IMR-90 (cell line): ENCODE measurements around the gene NUDT1. TPM values are rescaled to one million over a fixed set of nuclear protein-coding genes. Genes with fewer than 3 reads are reported as not detected.

Experiments
- ATAC-seq: fragments of 200-7000 bp; cut with Tn5 transposase; 2 replicates; pipeline ENCODE4 v1.9.1; 2020; ENCODE audit warnings: low read depth, mild to moderate bottlenecking, moderate library complexity
- BruUV-seq: library from RNA; stranded (reverse); fragments of 400-500 nt; replicated peaks from 2 replicates; lab custom pipeline; 2021; lab: Mats Ljungman, UMichigan
- CTCF ChIA-PET: fragments of 300-600 bp; formaldehyde crosslinking; extraction: SDS; loops from one replicate; lab custom pipeline; 2021; ENCODE audit warnings: antibody characterized with exemption; lab: Yijun Ruan, JAX
- POLR2A ChIA-PET: fragments of 300-600 bp; sonication (Branson Sonifier 250); formaldehyde crosslinking; loops from one replicate; lab custom pipeline; 2022; ENCODE audit warnings: antibody characterized with exemption; ENCODE audit not compliant: unreplicated experiment; lab: Charles Lee
- DNase-seq: peaks from one replicate; pipeline ENCODE4 v3.0.0; 2013
- H2AFZ ChIP-seq: replicated peaks from 2 replicates; pipeline ENCODE3; 2013; ENCODE audit warnings: low read length, mild to moderate bottlenecking; ENCODE audit not compliant: poor library complexity
- H2AK5ac ChIP-seq: 2 replicates; pipeline ENCODE4 v1.6.1; 2013; ENCODE audit warnings: low read depth, low read length, inconsistent platforms
- H2AK9ac ChIP-seq: replicated peaks from 2 replicates; pipeline ENCODE3; 2013; ENCODE audit warnings: mild to moderate bottlenecking, low read depth, low read length, moderate library complexity; ENCODE audit not compliant: poor library complexity
- H2BK120ac ChIP-seq: 2 replicates; pipeline ENCODE4 v1.6.1; 2013; ENCODE audit warnings: low read depth, low read length, inconsistent platforms
- H2BK15ac ChIP-seq: 3 replicates; pipeline ENCODE4 v1.6.1; 2013; ENCODE audit warnings: low read depth, low read length, inconsistent platforms
- H2BK20ac ChIP-seq: 2 replicates; pipeline ENCODE4 v1.6.1; 2013; ENCODE audit warnings: low read depth, mild to moderate bottlenecking, inconsistent platforms, low read length, moderate library complexity
- H2BK5ac ChIP-seq: 2 replicates; pipeline ENCODE4 v1.6.1; 2013; ENCODE audit warnings: mild to moderate bottlenecking, low read depth, low read length, inconsistent platforms; ENCODE audit not compliant: poor library complexity, severe bottlenecking
- H3K14ac ChIP-seq: replicated peaks from 2 replicates; pipeline ENCODE4 v1.6.1; 2013; ENCODE audit warnings: low read depth, low read length, inconsistent platforms
- H3K18ac ChIP-seq: 2 replicates; pipeline ENCODE4 v1.6.1; 2013; ENCODE audit warnings: low read depth, low read length, control low read depth
- H3K23ac ChIP-seq: 2 replicates; pipeline ENCODE4 v1.6.1; 2013; ENCODE audit warnings: low read depth, low read length, inconsistent platforms
- H3K27ac ChIP-seq: 2 replicates; pipeline ENCODE4 v1.5.1; 2013; ENCODE audit warnings: mild to moderate bottlenecking, control low read depth, low read length; ENCODE audit not compliant: insufficient read depth
- H3K27me3 ChIP-seq: 2 replicates; pipeline ENCODE4 v1.6.1; 2013; ENCODE audit warnings: low read length; ENCODE audit not compliant: control insufficient read depth, insufficient read depth
- H3K36me3 ChIP-seq: 2 replicates; pipeline ENCODE4 v1.6.1; 2013; ENCODE audit warnings: low read length, mixed read lengths; ENCODE audit not compliant: control insufficient read depth, insufficient read depth
- H3K4ac ChIP-seq: 2 replicates; pipeline ENCODE4 v1.6.1; 2013; ENCODE audit warnings: low read depth, low read length, inconsistent platforms
- H3K4me1 ChIP-seq: 2 replicates; pipeline ENCODE4 v1.6.1; 2013; ENCODE audit warnings: low read length, mixed read lengths; ENCODE audit not compliant: control insufficient read depth, insufficient read depth
- H3K4me2 ChIP-seq: 2 replicates; pipeline ENCODE4 v1.6.1; 2013; ENCODE audit warnings: low read depth, mild to moderate bottlenecking, control low read depth, low read length, moderate library complexity
- H3K4me3 ChIP-seq: 2 replicates; pipeline ENCODE4 v1.5.1; 2013; ENCODE audit warnings: low read depth, mild to moderate bottlenecking, control low read depth, low read length, moderate library complexity; ENCODE audit not compliant: insufficient read depth
- H3K56ac ChIP-seq: 2 replicates; pipeline ENCODE4 v1.6.1; 2013; ENCODE audit warnings: low read length, inconsistent platforms; ENCODE audit not compliant: insufficient read depth; ENCODE audit errors: extremely low read depth
- H3K79me1 ChIP-seq, 2 experiments: 2 replicates each; pipeline ENCODE4 v1.6.1; 2013; ENCODE audit warnings: low read length in 2 of 2, inconsistent platforms in 1 of 2, low read depth in 1 of 2
- H3K9ac ChIP-seq: 2 replicates; pipeline ENCODE4 v1.6.1; 2013; ENCODE audit warnings: low read depth, low read length, control low read depth
- H3K9me1 ChIP-seq: 2 replicates; pipeline ENCODE4 v1.6.1; 2013; ENCODE audit warnings: low read length, inconsistent platforms; ENCODE audit not compliant: insufficient read depth
- H3K9me3 ChIP-seq: 2 replicates; pipeline ENCODE4 v1.6.1; 2013; ENCODE audit warnings: low read length; ENCODE audit not compliant: control insufficient read depth, insufficient read depth
- H4K20me1 ChIP-seq: 2 replicates; pipeline ENCODE4 v1.6.1; 2013; ENCODE audit warnings: low read length, inconsistent platforms; ENCODE audit not compliant: insufficient read depth
- H4K5ac ChIP-seq: 2 replicates; pipeline ENCODE4 v1.6.1; 2013; ENCODE audit warnings: mild to moderate bottlenecking, low read depth, low read length, control low read depth
- H4K8ac ChIP-seq, 2 experiments: 2 replicates each; pipeline ENCODE4 v1.6.1; 2013; ENCODE audit warnings: low read depth in 2 of 2, low read length in 2 of 2, control low read depth in 1 of 2, inconsistent platforms in 1 of 2
- H4K91ac ChIP-seq: 2 replicates; pipeline ENCODE4 v1.6.1; 2013; ENCODE audit warnings: low read depth, low read length, inconsistent platforms; ENCODE audit not compliant: insufficient read depth
- BHLHE40 ChIP-seq: fragments of 150-350 bp; IDR thresholded peaks from 2 replicates; pipeline ENCODE4 v1.6.1; 2016; ENCODE audit warnings: mild to moderate bottlenecking, low read depth, low read length
- CEBPB ChIP-seq: IDR thresholded peaks from 2 replicates; pipeline ENCODE4 v1.6.1; 2012; ENCODE audit warnings: low read depth, low read length, improper control_type of control experiment
- CHD1 ChIP-seq: IDR thresholded peaks from 2 replicates; pipeline ENCODE4 v1.6.1; 2012; ENCODE audit warnings: low read depth, low read length, improper control_type of control experiment
- CTCF ChIP-seq: conservative IDR thresholded peaks from 2 replicates; pipeline ENCODE4 v1.5.1; 2012; ENCODE audit warnings: mild to moderate bottlenecking, low read depth, low read length, improper control_type of control experiment
- ELK1 ChIP-seq: fragments of 150-350 bp; IDR thresholded peaks from 2 replicates; pipeline ENCODE4 v1.6.1; 2016; ENCODE audit warnings: low read depth, mild to moderate bottlenecking, low read length, moderate library complexity, borderline replicate concordance
- FOS ChIP-seq: fragments of 150-350 bp; IDR thresholded peaks from 2 replicates; pipeline ENCODE4 v1.6.1; 2016; ENCODE audit warnings: low read depth, low read length
- MAFK ChIP-seq: IDR thresholded peaks from 2 replicates; pipeline ENCODE4 v1.6.1; 2012; ENCODE audit warnings: low read depth, low read length, improper control_type of control experiment
- MAZ ChIP-seq: IDR thresholded peaks from 2 replicates; pipeline ENCODE4 v1.6.1; 2012; ENCODE audit warnings: low read depth, mild to moderate bottlenecking, low read length, improper control_type of control experiment, moderate library complexity, borderline replicate concordance
- MXI1 ChIP-seq: IDR thresholded peaks from 2 replicates; pipeline ENCODE4 v1.6.1; 2012; ENCODE audit warnings: low read depth, mild to moderate bottlenecking, low read length, moderate library complexity, borderline replicate concordance
- NFE2L2 ChIP-seq: fragments of 150-350 bp; IDR thresholded peaks from 2 replicates; pipeline ENCODE4 v1.6.1; 2016; ENCODE audit warnings: low read depth, mild to moderate bottlenecking, low read length
- POLR2A ChIP-seq: IDR thresholded peaks from 2 replicates; pipeline ENCODE4 v1.6.1; 2012; ENCODE audit warnings: mild to moderate bottlenecking, low read depth, low read length
- RAD21 ChIP-seq: IDR thresholded peaks from 2 replicates; pipeline ENCODE4 v1.6.1; 2012; ENCODE audit warnings: low read length, improper control_type of control experiment
- RCOR1 ChIP-seq: IDR thresholded peaks from 2 replicates; pipeline ENCODE4 v1.6.1; 2012; ENCODE audit warnings: mild to moderate bottlenecking, low read length, improper control_type of control experiment; ENCODE audit not compliant: insufficient replicate concordance
- RFX5 ChIP-seq: IDR thresholded peaks from 2 replicates; pipeline ENCODE4 v1.8.0; 2012; ENCODE audit warnings: low read depth, mild to moderate bottlenecking, low read length, moderate library complexity
- SMC3 ChIP-seq: fragments of 150-350 bp; IDR thresholded peaks from 2 replicates; pipeline ENCODE4 v1.6.1; 2016; ENCODE audit warnings: low read depth, mild to moderate bottlenecking, antibody characterized with exemption, low read length, moderate library complexity
- USF2 ChIP-seq: fragments of 150-350 bp; IDR thresholded peaks from 2 replicates; pipeline ENCODE4 v1.6.1; 2017; ENCODE audit warnings: mild to moderate bottlenecking, antibody characterized with exemption, low read length, low read depth
- WGBS, 2 experiments: methylation state at CpG; one replicate each; pipeline versions ENCODE4 v1.1.5 to v1.1.7; 2013; ENCODE audit warnings: missing lambda C conversion rate in 2 of 2; ENCODE audit not compliant: insufficient read length in 1 of 2; ENCODE audit errors: extremely low coverage in 2 of 2; 5-methylcytosine and 5-hydroxymethylcytosine counted together
- dilution Hi-C: fragments of 300-500 bp; cut with HindIII; formaldehyde crosslinking; loops from one replicate; pipeline ENCODE4 v1.14.3; 2018; ENCODE audit warnings: low sequenced_read_pairs; ENCODE audit not compliant: unreplicated experiment
- in situ Hi-C: fragments of 300-500 bp; cut with MboI; formaldehyde crosslinking; loops from 3 replicates; pipeline ENCODE4 v1.14.3; 2019; ENCODE audit warnings: low sequenced_read_pairs, inconsistent platforms, mixed read lengths
- intact Hi-C: fragments of 100-400 bp; cut with micrococcal nuclease; formaldehyde crosslinking; loops from 2 replicates; pipeline ENCODE4 v1.10.0; 2022
- polyA plus RNA-seq, 3 experiments: library from polyadenylated mRNA; depleted of rRNA; stranded (reverse); fragments of >200 nt; gene quantifications; 2 replicates each; pipeline ENCODE4 v1.2.3, GENCODE V29; 2012; ENCODE audit warnings: low replicate concordance in 1 of 3
- total RNA-seq: library from RNA; depleted of rRNA; stranded (reverse); fragments of >200 nt; gene quantifications from 2 replicates; pipeline ENCODE4 v1.2.3, GENCODE V29; 2012

NUDT1 gene
- total and polyA plus RNA-seq, 2 of the 4 experiments (the other 2 are of a cell fraction) = 33.4 to 49.1 TPM

GRCh38 chr7:2192831-2193534 is 49.0 kb upstream of the NUDT1 start:
- H3K27ac ChIP-seq = no peak overlapping the region

More at GRCh38 chr7:2192831-2193534, 49.0 kb upstream of the NUDT1 start:
- peaks cover 19 to 34% of the 10 kb centered on the region in 2 experiments; a peak in 3 of 4 replicates for H3K79me1 ChIP-seq
- in situ Hi-C loops = no loop called here
- no TSS peak for BruUV-seq
- DNase-seq = no peak
- H3K9me3 ChIP-seq = no peaks in the 10 kb centered on the region; the same call in 1 of the 2 replicates
- no peak overlapping the region for H3K9ac ChIP-seq
- H3K4me3 ChIP-seq = no peak overlapping the region
- H3K18ac ChIP-seq = no peak overlapping the region
- 94% methylated on average over 10 of the region's 18 CpGs; no CpG with 5 or more reads in 1 of the 2 experiments for WGBS, 2 experiments
- no peak overlapping the region for H3K23ac ChIP-seq
- no peaks in the 10 kb centered on the region for H3K4me1 ChIP-seq
- no peak overlapping the region for H2BK120ac ChIP-seq
- no peak overlapping the region for H2BK15ac ChIP-seq
- no peak overlapping the region for H3K4ac ChIP-seq
- POLR2A ChIA-PET = no interaction called here
- no peak overlapping the region for H2BK20ac ChIP-seq
- CTCF ChIA-PET = no interaction called here
- dilution Hi-C loops = no loop called here
- no peak overlapping the region for H4K8ac ChIP-seq
- peaks cover 16% of the 10 kb centered on the region for H3K36me3 ChIP-seq
- ATAC-seq = no peak
- no peak overlapping the region for H2BK5ac ChIP-seq
- TF ChIP-seq POLR2A (no peak), NFE2L2 (no peak), CEBPB (no peak), RCOR1 (no peak), MAFK (no peak), MXI1 (no peak), USF2 (no peak), ELK1 (no peak), RFX5 (no peak), MAZ (no peak), SMC3 (no peak), CHD1 (no peak), FOS (no peak), BHLHE40 (no peak), CTCF (no peak), RAD21 (no peak)
- no peaks in the 10 kb centered on the region for H3K27me3 ChIP-seq
- H2AK5ac ChIP-seq = no peak overlapping the region
- no peak overlapping the region for H2AK9ac ChIP-seq
- H4K20me1 ChIP-seq = no peaks in the 10 kb centered on the region
- no peak overlapping the region for H4K5ac ChIP-seq
- H2AFZ ChIP-seq = no peak overlapping the region
- H4K91ac ChIP-seq = no peak overlapping the region
- no peak overlapping the region for H3K14ac ChIP-seq
- H3K9me1 ChIP-seq = no peaks in the 10 kb centered on the region
- intact Hi-C loops = no loop called here
- H3K56ac ChIP-seq = no peak overlapping the region
- no peak overlapping the region for H3K4me2 ChIP-seq
